ENCODE data around the gene CDCP2.
A peak's percentile ranks its signal among the peaks of the same experiment; 100 is the strongest.

CDCP2 gene

DNA sequence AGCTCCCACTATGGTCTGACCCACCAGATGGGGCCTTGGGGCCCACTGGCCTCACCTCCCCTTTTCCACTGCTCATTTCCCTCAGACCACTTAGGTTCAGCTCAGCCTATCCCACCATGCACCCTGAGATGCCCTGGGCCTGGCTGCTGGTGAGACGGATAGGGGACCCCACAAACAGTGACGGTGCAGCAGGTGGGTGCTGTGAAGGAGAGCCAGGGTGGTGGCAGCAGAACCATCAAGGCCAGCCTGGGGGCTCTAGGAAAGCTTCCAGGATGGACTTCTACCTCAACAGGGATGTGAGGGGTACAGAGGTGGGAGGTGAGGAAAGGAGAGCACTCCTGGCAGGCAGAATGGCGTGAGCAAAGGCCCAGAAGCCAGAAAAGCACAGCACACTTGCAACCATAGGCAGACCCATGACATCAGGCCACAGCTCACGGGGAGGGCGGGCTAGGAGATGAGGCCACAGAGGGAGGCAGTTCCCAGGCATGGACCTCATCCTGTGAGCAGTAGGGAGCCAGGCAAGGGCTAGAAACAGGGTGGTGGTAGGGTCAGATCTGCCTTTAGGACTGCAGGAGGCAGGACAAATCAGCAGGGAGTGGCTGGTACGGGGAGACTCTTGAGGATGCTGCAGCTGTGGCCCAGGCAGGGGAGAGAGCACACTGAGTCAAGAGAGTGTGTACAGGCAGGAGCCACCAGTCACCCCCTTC is 24.0 kb upstream of the CDCP2 start:
- Histone ChIP-seq H3K27me3 (replicated peaks in 2 of 5; ENCODE audit: control insufficient read depth in 4 of 5, insufficient read depth in 5 of 5, low read length in 4 of 5) (no peaks in the 10 kb centered on the region), H3K4me3 (ENCODE audit: control insufficient read depth in 1 of 7, extremely low read depth in 1 of 7, insufficient read depth in 4 of 7, low read depth in 2 of 7, low read length in 6 of 7) (no peak overlapping the region), H3K27ac (ENCODE audit: insufficient read depth in 1 of 2, low read depth in 1 of 2, low read length in 2 of 2, poor library complexity in 1 of 2, severe bottlenecking in 2 of 2) (no peak overlapping the region), H3K4me1 (ENCODE audit: control extremely low read depth in 1 of 4, control insufficient read depth in 4 of 4, insufficient read depth in 4 of 4, low read length in 3 of 4) (peaks cover 0 to 22% (median 10%) of the 10 kb centered on the region in 4 experiments), H3K36me3 (ENCODE audit: control insufficient read depth in 4 of 4, insufficient read depth in 4 of 4, low read length in 3 of 4) (peaks cover 5 to 52% (median 22%) of the 10 kb centered on the region in 4 experiments), H3K9me3 (ENCODE audit: control extremely low read depth in 1 of 5, control insufficient read depth in 4 of 5, insufficient read depth in 2 of 5, low read depth in 1 of 5, low read length in 4 of 5) (no peaks in the 10 kb centered on the region)
- DNase-seq, result no peak
- POLR2A ChIA-PET, result no interaction called here
- CTCF ChIA-PET, result interaction anchor here (0.8 to 1.4 kb wide), 2 partner anchors 54 to 107 kb away, joined by 3 to 4 read pairs; no protein-coding TSS in a partner anchor
- 98% methylated on average over 6 of the region's 6 CpGs for WGBS (ENCODE audit: insufficient coverage)

DNA sequence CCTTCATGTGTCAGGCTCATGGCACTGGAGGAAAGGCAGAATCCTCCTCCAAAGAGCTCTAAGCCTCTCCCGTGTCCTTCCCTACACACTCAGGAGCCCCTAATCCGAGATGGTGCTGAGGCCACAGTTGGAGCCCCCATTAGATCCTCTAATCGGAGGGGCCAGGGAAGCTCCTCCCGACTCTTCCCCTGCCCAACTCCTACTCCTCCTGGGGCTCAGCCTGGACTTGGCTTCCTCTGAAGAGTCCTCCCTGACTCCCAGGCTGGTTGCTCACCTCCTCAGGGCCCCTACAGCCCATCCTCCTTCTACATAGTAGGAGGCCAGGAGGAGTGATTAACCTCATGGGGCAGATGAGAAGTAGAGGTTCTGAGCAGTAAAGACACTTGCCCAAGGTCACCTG is 21.3 kb upstream of the CDCP2 start:
- 100% methylated on average over 4 of the region's 4 CpGs for WGBS (ENCODE audit: insufficient coverage)
- no peaks in the 10 kb centered on the region for H3K9me3 ChIP-seq (ENCODE audit: control extremely low read depth in 1 of 5, control insufficient read depth in 4 of 5, insufficient read depth in 2 of 5, low read depth in 1 of 5, low read length in 4 of 5)
- no peak for DNase-seq
- H3K27ac ChIP-seq (ENCODE audit: insufficient read depth in 1 of 2, low read depth in 1 of 2, low read length in 2 of 2, poor library complexity in 1 of 2, severe bottlenecking in 2 of 2), result peak overlapping the region in 1 of 2 experiments; percentile 18
- H3K27me3 ChIP-seq (replicated peaks in 2 of 5; ENCODE audit: control insufficient read depth in 4 of 5, insufficient read depth in 5 of 5, low read length in 4 of 5), result no peaks in the 10 kb centered on the region
- no peak overlapping the region for H3K4me3 ChIP-seq (ENCODE audit: control insufficient read depth in 1 of 7, extremely low read depth in 1 of 7, insufficient read depth in 4 of 7, low read depth in 2 of 7, low read length in 6 of 7)
- ChIA-PET CTCF (interaction anchor here (1.1 kb wide), 1 partner anchor 12 kb away, joined by 3 read pairs; no protein-coding TSS in a partner anchor), POLR2A (no interaction called here)
- peaks cover 0 to 22% (median 10%) of the 10 kb centered on the region in 4 experiments for H3K4me1 ChIP-seq (ENCODE audit: control extremely low read depth in 1 of 4, control insufficient read depth in 4 of 4, insufficient read depth in 4 of 4, low read length in 3 of 4)
- H3K36me3 ChIP-seq (ENCODE audit: control insufficient read depth in 4 of 4, insufficient read depth in 4 of 4, low read length in 3 of 4), result peaks cover 0 to 39% (median 11%) of the 10 kb centered on the region in 4 experiments

DNA sequence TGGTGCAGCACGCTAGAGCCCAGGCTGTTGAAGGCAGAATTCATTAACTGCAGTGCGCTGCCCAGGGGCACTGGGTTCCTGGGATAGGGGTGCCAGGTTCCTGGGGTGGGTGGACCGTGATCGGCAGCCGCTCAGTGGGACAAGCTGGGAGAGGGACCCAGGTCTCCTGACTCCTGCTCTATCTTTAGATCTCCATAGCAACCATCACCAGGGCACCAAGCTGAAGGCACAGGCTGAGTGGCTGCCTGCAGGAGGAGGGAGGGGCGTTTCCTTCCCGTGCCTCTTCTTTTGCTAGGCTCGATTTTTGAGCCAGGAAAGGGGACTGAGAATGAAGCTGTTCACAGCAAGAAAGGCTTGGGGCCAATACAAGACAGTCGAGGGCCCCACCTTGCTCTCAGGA is 20.9 kb upstream of the CDCP2 start:
- Histone ChIP-seq H3K4me3 (ENCODE audit: control insufficient read depth in 1 of 7, extremely low read depth in 1 of 7, insufficient read depth in 4 of 7, low read depth in 2 of 7, low read length in 6 of 7) (no peak overlapping the region), H3K4me1 (ENCODE audit: control extremely low read depth in 1 of 4, control insufficient read depth in 4 of 4, insufficient read depth in 4 of 4, low read length in 3 of 4) (peaks cover 0 to 22% (median 10%) of the 10 kb centered on the region in 4 experiments), H3K36me3 (ENCODE audit: control insufficient read depth in 4 of 4, insufficient read depth in 4 of 4, low read length in 3 of 4) (peaks cover 0 to 34% (median 6%) of the 10 kb centered on the region in 4 experiments), H3K27ac (ENCODE audit: insufficient read depth in 1 of 2, low read depth in 1 of 2, low read length in 2 of 2, poor library complexity in 1 of 2, severe bottlenecking in 2 of 2) (no peak overlapping the region), H3K27me3 (replicated peaks in 2 of 5; ENCODE audit: control insufficient read depth in 4 of 5, insufficient read depth in 5 of 5, low read length in 4 of 5) (no peaks in the 10 kb centered on the region), H3K9me3 (ENCODE audit: control extremely low read depth in 1 of 5, control insufficient read depth in 4 of 5, insufficient read depth in 2 of 5, low read depth in 1 of 5, low read length in 4 of 5) (no peaks in the 10 kb centered on the region)
- ChIA-PET POLR2A (no interaction called here), CTCF (interaction anchor here (0.5 to 1.5 kb wide), 3 partner anchors 37 to 84 kb away, joined by 3 to 8 read pairs (median 3); no protein-coding TSS in a partner anchor)
- 39% methylated on average over 4 of the region's 9 CpGs for WGBS (ENCODE audit: insufficient coverage)
- no peak for DNase-seq

DNA sequence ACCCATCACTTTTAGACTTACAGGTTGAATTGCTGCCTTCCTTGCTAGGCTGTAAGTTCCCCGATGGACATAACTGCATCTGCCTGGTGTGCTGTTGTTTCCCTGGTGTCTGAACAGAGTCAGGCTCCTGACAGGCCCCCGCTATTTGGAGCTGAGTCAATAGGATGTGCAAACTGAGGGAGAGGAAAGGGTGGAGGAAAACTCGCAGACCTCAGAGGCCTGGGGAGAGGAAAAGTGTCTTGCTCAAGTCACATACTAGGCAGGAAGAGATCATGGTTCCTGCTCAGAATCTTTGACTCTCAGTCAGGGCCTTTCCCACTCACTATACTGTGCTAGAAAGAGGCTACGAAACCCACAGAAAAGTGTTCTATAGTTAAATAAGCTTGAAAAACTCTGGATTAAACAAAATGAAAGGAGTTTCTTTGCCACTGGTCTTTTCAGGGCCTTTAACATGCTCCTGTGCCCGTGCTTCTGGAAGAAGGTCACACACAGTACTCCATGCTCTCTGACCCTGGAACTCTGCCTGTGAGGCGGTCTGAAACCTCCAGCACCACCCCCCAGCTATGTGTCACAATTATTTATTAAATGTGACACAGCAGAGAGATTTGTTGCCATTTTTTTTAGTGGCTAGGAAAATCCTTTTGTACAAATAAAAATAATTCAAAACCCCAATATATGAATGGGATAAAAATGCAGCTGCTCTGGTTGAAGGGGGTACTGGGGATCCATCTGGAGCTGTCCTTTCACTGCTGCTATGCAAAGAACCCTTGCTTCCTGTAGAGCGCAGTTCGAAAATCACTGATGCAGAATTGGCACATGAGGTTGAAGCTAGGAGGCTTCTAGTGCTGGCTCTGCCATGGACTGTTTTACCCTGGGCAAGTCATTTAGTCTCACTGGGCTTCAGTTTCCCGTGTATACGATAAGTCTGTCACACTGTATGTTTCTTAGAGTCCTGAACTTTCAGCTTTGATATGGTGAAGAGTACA is 20.1 kb upstream of the CDCP2 start:
- peaks cover 0 to 27% (median 4%) of the 10 kb centered on the region in 4 experiments for H3K36me3 ChIP-seq (ENCODE audit: control insufficient read depth in 4 of 4, insufficient read depth in 4 of 4, low read length in 3 of 4)
- CTCF ChIA-PET, result interaction anchor here (0.5 to 1.5 kb wide), 5 partner anchors 8 to 84 kb away, joined by 3 to 8 read pairs (median 3); no protein-coding TSS in a partner anchor
- 53% methylated on average over 5 of the region's 10 CpGs for WGBS (ENCODE audit: insufficient coverage)
- POLR2A ChIA-PET, result interaction anchor here (0.7 kb wide), 1 partner anchor 316 kb away, joined by 3 read pairs; no protein-coding TSS in a partner anchor
- no peaks in the 10 kb centered on the region for H3K9me3 ChIP-seq (ENCODE audit: control extremely low read depth in 1 of 5, control insufficient read depth in 4 of 5, insufficient read depth in 2 of 5, low read depth in 1 of 5, low read length in 4 of 5)
- H3K27me3 ChIP-seq (replicated peaks in 2 of 5; ENCODE audit: control insufficient read depth in 4 of 5, insufficient read depth in 5 of 5, low read length in 4 of 5), result no peaks in the 10 kb centered on the region
- peak in 2 of 3 donors; percentile 5 to 7 for DNase-seq
- H3K4me3 ChIP-seq (ENCODE audit: control insufficient read depth in 1 of 7, extremely low read depth in 1 of 7, insufficient read depth in 4 of 7, low read depth in 2 of 7, low read length in 6 of 7), result no peak overlapping the region
- peaks cover 0 to 22% (median 10%) of the 10 kb centered on the region in 4 experiments for H3K4me1 ChIP-seq (ENCODE audit: control extremely low read depth in 1 of 4, control insufficient read depth in 4 of 4, insufficient read depth in 4 of 4, low read length in 3 of 4)
- no peak overlapping the region for H3K27ac ChIP-seq (ENCODE audit: insufficient read depth in 1 of 2, low read depth in 1 of 2, low read length in 2 of 2, poor library complexity in 1 of 2, severe bottlenecking in 2 of 2)

DNA sequence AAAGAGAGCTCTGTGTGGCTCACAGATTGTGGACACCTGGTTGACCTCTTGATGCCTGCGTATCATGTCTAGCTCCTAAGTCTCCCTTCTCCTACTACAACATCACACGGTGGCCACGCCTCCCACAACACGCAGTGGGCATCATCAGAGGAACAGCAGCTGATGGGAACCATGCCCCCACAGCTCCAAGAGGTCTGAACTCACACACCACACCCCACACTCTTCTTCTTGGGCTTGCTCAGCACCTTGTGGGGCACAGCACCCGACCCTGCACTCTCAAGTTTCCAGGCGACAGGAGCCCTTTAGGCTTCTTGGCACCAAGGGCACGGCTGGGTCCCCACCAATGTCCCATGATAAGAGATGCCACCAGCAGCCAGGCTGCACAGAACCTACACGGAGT is 18.8 kb upstream of the CDCP2 start:
- Histone ChIP-seq H3K27ac (ENCODE audit: insufficient read depth in 1 of 2, low read depth in 1 of 2, low read length in 2 of 2, poor library complexity in 1 of 2, severe bottlenecking in 2 of 2) (no peak overlapping the region), H3K27me3 (replicated peaks in 2 of 5; ENCODE audit: control insufficient read depth in 4 of 5, insufficient read depth in 5 of 5, low read length in 4 of 5) (no peaks in the 10 kb centered on the region), H3K9me3 (ENCODE audit: control extremely low read depth in 1 of 5, control insufficient read depth in 4 of 5, insufficient read depth in 2 of 5, low read depth in 1 of 5, low read length in 4 of 5) (no peaks in the 10 kb centered on the region), H3K4me3 (ENCODE audit: control insufficient read depth in 1 of 7, extremely low read depth in 1 of 7, insufficient read depth in 4 of 7, low read depth in 2 of 7, low read length in 6 of 7) (no peak overlapping the region), H3K36me3 (ENCODE audit: control insufficient read depth in 4 of 4, insufficient read depth in 4 of 4, low read length in 3 of 4) (peaks cover 0 to 18% (median 1%) of the 10 kb centered on the region in 4 experiments), H3K4me1 (ENCODE audit: control extremely low read depth in 1 of 4, control insufficient read depth in 4 of 4, insufficient read depth in 4 of 4, low read length in 3 of 4) (peaks cover 0 to 22% (median 10%) of the 10 kb centered on the region in 4 experiments)
- WGBS (ENCODE audit: insufficient coverage), result 97% methylated on average over 4 of the region's 8 CpGs
- no peak for DNase-seq
- ChIA-PET POLR2A (no interaction called here), CTCF (interaction anchor here (0.9 to 1.1 kb wide), 2 partner anchors 9 to 34 kb away, joined by 3 read pairs; no protein-coding TSS in a partner anchor)

DNA sequence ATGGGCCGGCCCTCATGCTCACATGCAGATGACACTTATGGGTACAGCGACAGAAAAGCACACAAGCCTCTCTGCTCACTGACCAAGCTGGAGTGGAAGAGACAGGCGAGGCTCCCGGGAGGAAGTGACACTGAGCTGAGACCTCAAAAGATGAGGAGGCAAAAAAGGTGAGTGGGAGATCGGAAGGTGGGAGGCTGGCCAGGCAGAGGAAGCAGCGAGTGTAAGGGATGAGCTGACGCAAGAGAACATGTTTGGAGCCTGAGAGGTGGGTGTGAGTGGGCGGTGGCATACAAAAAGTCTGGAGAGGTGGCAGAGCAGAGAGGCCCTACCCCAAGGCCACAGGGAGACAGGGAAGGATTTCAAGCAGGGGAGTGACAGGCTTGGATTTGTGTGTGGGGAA is 18.2 kb upstream of the CDCP2 start:
- ChIA-PET POLR2A (no interaction called here), CTCF (interaction anchor here (0.9 kb wide), 1 partner anchor 35 kb away, joined by 3 read pairs; no protein-coding TSS in a partner anchor)
- DNase-seq, result no peak

More for the DNA sequence above, 18.2 kb upstream of the CDCP2 start:
- no peaks in the 10 kb centered on the region for H3K9me3 ChIP-seq (ENCODE audit: control extremely low read depth in 1 of 5, control insufficient read depth in 4 of 5, insufficient read depth in 2 of 5, low read depth in 1 of 5, low read length in 4 of 5)
- H3K27ac ChIP-seq (ENCODE audit: insufficient read depth in 1 of 2, low read depth in 1 of 2, low read length in 2 of 2, poor library complexity in 1 of 2, severe bottlenecking in 2 of 2), result no peak overlapping the region
- WGBS (ENCODE audit: insufficient coverage), result 93% methylated on average over 7 of the region's 8 CpGs
- H3K4me1 ChIP-seq (ENCODE audit: control extremely low read depth in 1 of 4, control insufficient read depth in 4 of 4, insufficient read depth in 4 of 4, low read length in 3 of 4), result peaks cover 0 to 22% (median 10%) of the 10 kb centered on the region in 4 experiments
- no peak overlapping the region for H3K4me3 ChIP-seq (ENCODE audit: control insufficient read depth in 1 of 7, extremely low read depth in 1 of 7, insufficient read depth in 4 of 7, low read depth in 2 of 7, low read length in 6 of 7)
- H3K27me3 ChIP-seq (replicated peaks in 2 of 5; ENCODE audit: control insufficient read depth in 4 of 5, insufficient read depth in 5 of 5, low read length in 4 of 5), result no peaks in the 10 kb centered on the region
- H3K36me3 ChIP-seq (ENCODE audit: control insufficient read depth in 4 of 4, insufficient read depth in 4 of 4, low read length in 3 of 4), result peaks cover 0 to 15% (median 1%) of the 10 kb centered on the region in 4 experiments

All from common myeloid progenitor, CD34-positive (primary cell).